Endodermal cell (in vitro differentiated cells): ENCODE measurements around the gene ARHGAP5. TPM values are rescaled to one million over a fixed set of nuclear protein-coding genes. Genes with fewer than 3 reads are reported as not detected.

Source experiments
- DNase-seq: peaks from one replicate; pipeline ENCODE4 v3.0.0-alpha.2; 2017
- H3K27ac ChIP-seq: 2 replicates; pipeline ENCODE4 v1.5.1; 2013; ENCODE audit warnings: mild to moderate bottlenecking, low read depth, low read length, moderate library complexity
- H3K27me3 ChIP-seq: 2 replicates; pipeline ENCODE4 v1.6.1; 2013; ENCODE audit warnings: mild to moderate bottlenecking, low read length, moderate library complexity; ENCODE audit not compliant: insufficient read depth, control insufficient read depth, poor library complexity, severe bottlenecking
- H3K36me3 ChIP-seq: 2 replicates; pipeline ENCODE4 v1.7.0; 2013; ENCODE audit warnings: mild to moderate bottlenecking, low read length, moderate library complexity; ENCODE audit not compliant: control insufficient read depth, insufficient read depth
- H3K4me1 ChIP-seq: one replicate; pipeline ENCODE4 v1.7.0; 2013; ENCODE audit warnings: low read length; ENCODE audit not compliant: control insufficient read depth, insufficient read depth
- H3K4me3 ChIP-seq: 2 replicates; pipeline ENCODE4 v1.5.1; 2013; ENCODE audit warnings: mild to moderate bottlenecking, low read length, moderate library complexity
- H3K9ac ChIP-seq: 2 replicates; pipeline ENCODE4 v1.6.1; 2013; ENCODE audit warnings: mild to moderate bottlenecking, low read length, moderate library complexity; ENCODE audit not compliant: poor library complexity, severe bottlenecking; ENCODE audit errors: extremely low read depth
- H3K9me3 ChIP-seq: 2 replicates; pipeline ENCODE4 v1.6.1; 2013; ENCODE audit warnings: mild to moderate bottlenecking, low read length, moderate library complexity; ENCODE audit not compliant: control insufficient read depth
- H3K27ac Mint-ChIP-seq: 2 replicates; pipeline ENCODE4 v1.8.0; 2020; ENCODE audit warnings: mixed read lengths
- H3K27me3 Mint-ChIP-seq: 2 replicates; pipeline ENCODE4 v1.8.0; 2021; ENCODE audit warnings: mild to moderate bottlenecking, mixed read lengths; ENCODE audit not compliant: insufficient read depth
- H3K36me3 Mint-ChIP-seq: 2 replicates; pipeline ENCODE4 v1.8.0; 2020; ENCODE audit warnings: low read depth, mixed read lengths
- H3K4me1 Mint-ChIP-seq: 2 replicates; pipeline ENCODE4 v1.8.0; 2020; ENCODE audit warnings: mixed read lengths
- H3K4me3 Mint-ChIP-seq: 2 replicates; pipeline ENCODE4 v1.8.0; 2020; ENCODE audit warnings: mild to moderate bottlenecking, moderate library complexity, mixed read lengths
- H3K9me3 Mint-ChIP-seq: 2 replicates; pipeline ENCODE4 v1.8.0; 2020; ENCODE audit warnings: mild to moderate bottlenecking, mixed read lengths
- WGBS, 2 experiments: methylation state at CpG; one replicate each; pipeline versions ENCODE4 v1.1.5 to v1.1.7; 2013; ENCODE audit warnings: missing lambda C conversion rate in 2 of 2, mixed read lengths in 1 of 2; ENCODE audit not compliant: insufficient coverage in 1 of 2, insufficient read length in 1 of 2; 5-methylcytosine and 5-hydroxymethylcytosine counted together
- total RNA-seq, 2 donors: library from RNA; stranded (reverse); fragmentation: NEBNext Ultra II Directional in 1 of 2; extraction: Animal tissue kit (Norgen Biotek cat#: 25700) in 1 of 2; gene quantifications; 2 replicates in 1 of 2; 3 replicates in 1 of 2; pipeline ENCODE4 v1.2.1, GENCODE V29; 2021
- TF ChIP-seq, protein P1 (sequence below): fragments of 200-600 bp; sonication (generic); conservative IDR thresholded peaks from 2 replicates; pipeline ENCODE4 v1.5.0; 2021; ENCODE audit warnings: antibody characterized with exemption, mild to moderate bottlenecking

Gene ARHGAP5
- total RNA-seq, 2 donors from 2014 or later = 122 to 133 TPM

- H3K4me1 ChIP-seq = no peaks in the 10 kb centered on the region
- Mint-ChIP-seq H3K4me3 (no peak overlapping the region), H3K27me3 (no peaks in the 10 kb centered on the region), H3K9me3 (no peaks in the 10 kb centered on the region), H3K4me1 (peaks cover 8% of the 10 kb centered on the region), H3K27ac (no peak overlapping the region), H3K36me3 (no peaks in the 10 kb centered on the region)
- H3K9ac ChIP-seq = no peak overlapping the region
- H3K27me3 ChIP-seq = no peaks in the 10 kb centered on the region
- H3K27ac ChIP-seq = no peak overlapping the region
- H3K9me3 ChIP-seq = no peaks in the 10 kb centered on the region
- 83 to 97% methylated on average over 1 to 2 of the region's 2 CpGs for WGBS, 2 experiments
- H3K4me3 ChIP-seq = no peak overlapping the region
- no peaks in the 10 kb centered on the region for H3K36me3 ChIP-seq
- TF ChIP-seq, protein P1, sequence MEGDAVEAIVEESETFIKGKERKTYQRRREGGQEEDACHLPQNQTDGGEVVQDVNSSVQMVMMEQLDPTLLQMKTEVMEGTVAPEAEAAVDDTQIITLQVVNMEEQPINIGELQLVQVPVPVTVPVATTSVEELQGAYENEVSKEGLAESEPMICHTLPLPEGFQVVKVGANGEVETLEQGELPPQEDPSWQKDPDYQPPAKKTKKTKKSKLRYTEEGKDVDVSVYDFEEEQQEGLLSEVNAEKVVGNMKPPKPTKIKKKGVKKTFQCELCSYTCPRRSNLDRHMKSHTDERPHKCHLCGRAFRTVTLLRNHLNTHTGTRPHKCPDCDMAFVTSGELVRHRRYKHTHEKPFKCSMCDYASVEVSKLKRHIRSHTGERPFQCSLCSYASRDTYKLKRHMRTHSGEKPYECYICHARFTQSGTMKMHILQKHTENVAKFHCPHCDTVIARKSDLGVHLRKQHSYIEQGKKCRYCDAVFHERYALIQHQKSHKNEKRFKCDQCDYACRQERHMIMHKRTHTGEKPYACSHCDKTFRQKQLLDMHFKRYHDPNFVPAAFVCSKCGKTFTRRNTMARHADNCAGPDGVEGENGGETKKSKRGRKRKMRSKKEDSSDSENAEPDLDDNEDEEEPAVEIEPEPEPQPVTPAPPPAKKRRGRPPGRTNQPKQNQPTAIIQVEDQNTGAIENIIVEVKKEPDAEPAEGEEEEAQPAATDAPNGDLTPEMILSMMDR = no peak
- DNase-seq = no peak
These were observed 116.4 kb downstream of the ARHGAP5 start for GRCh38 chr14:32193532-32193931.

DNA sequence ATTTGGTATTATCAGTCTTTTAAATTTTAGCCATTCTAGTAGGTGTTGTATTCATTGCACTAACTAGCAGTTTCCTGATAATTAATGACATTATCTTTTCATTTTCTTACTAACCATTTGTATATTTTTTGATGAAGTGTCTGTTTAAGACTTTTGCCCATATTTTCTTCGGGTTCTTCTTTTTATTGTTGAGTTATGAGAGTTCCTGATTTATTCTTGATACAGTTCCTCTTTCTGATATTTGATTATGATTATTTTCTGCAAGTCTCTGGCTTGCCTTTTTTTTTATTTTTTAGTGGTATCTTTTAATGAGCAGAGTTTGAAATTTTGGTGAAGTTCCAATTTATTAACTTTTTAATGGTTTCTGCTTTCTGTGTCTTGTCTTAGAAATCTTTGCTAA is 118.5 kb downstream of the ARHGAP5 start:
- H3K4me3 Mint-ChIP-seq = no peak overlapping the region
- 88% methylated on average over 1 of the region's 1 CpG; no CpG with 5 or more reads in 1 of the 2 experiments for WGBS, 2 experiments

DNA sequence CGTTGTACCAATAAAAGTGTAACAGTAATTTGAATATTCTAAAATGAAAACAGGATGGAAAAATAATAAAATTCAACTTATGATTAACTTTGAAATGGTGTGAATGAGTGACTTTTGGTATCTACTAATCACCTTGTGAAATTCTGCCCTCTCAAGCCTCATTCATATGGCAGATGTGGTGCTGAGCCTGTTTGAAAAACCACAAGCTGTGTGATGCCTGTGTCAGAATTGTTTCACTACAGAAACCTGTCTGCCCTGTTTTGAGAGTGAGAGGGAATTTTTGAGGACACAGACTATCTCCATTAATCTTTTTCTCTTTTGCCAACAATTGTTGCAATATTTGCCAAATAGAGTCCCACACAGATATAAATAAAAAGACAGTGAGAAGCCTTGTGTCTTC is 120.8 kb downstream of the ARHGAP5 start:
- no peaks in the 10 kb centered on the region for H3K4me1 ChIP-seq
- no peaks in the 10 kb centered on the region for H3K36me3 ChIP-seq
- Mint-ChIP-seq H3K36me3 (no peaks in the 10 kb centered on the region), H3K27ac (no peak overlapping the region), H3K9me3 (no peaks in the 10 kb centered on the region), H3K4me1 (peaks cover 17% of the 10 kb centered on the region), H3K27me3 (peaks cover 7% of the 10 kb centered on the region), H3K4me3 (no peak overlapping the region)
- H3K9ac ChIP-seq = no peak overlapping the region
- no peaks in the 10 kb centered on the region for H3K27me3 ChIP-seq
- TF ChIP-seq, protein P1 = no peak
- H3K4me3 ChIP-seq = no peak overlapping the region
- H3K27ac ChIP-seq = no peak overlapping the region
- no peaks in the 10 kb centered on the region for H3K9me3 ChIP-seq
- no peak for DNase-seq
- 88 to 100% methylated on average over 1 of the region's 1 CpG for WGBS, 2 experiments

More for the DNA sequence above, 118.5 kb downstream of the ARHGAP5 start:
- Histone ChIP-seq H3K9ac (no peak overlapping the region), H3K36me3 (no peaks in the 10 kb centered on the region), H3K27me3 (no peaks in the 10 kb centered on the region), H3K4me1 (no peaks in the 10 kb centered on the region), H3K9me3 (no peaks in the 10 kb centered on the region), H3K4me3 (no peak overlapping the region), H3K27ac (no peak overlapping the region)
- TF ChIP-seq, protein P1 = no peak
- no peak for DNase-seq
- Mint-ChIP-seq H3K27ac (no peak overlapping the region), H3K4me1 (peaks cover 6% of the 10 kb centered on the region), H3K27me3 (peaks cover 4% of the 10 kb centered on the region), H3K36me3 (no peaks in the 10 kb centered on the region), H3K9me3 (no peaks in the 10 kb centered on the region)
